H1 (cell line): ENCODE results near the gene TSPAN15. TPM values are rescaled to one million over a fixed set of nuclear protein-coding genes. Genes with fewer than 3 reads are reported as not detected.
A peak's percentile ranks its signal among the peaks of the same experiment; 100 is the strongest.

Source experiments
- CTCF ChIA-PET: fragments of 300-600 bp; sonication (Branson Sonifier 250); formaldehyde crosslinking; loops from one replicate; lab custom pipeline; 2021; ENCODE audit not compliant: partially characterized antibody; lab: Charles Lee
- POLR2A ChIA-PET: fragments of 300-600 bp; sonication (Branson Sonifier 250); formaldehyde crosslinking; loops from one replicate; lab custom pipeline; 2021; ENCODE audit warnings: inconsistent platforms; ENCODE audit not compliant: partially characterized antibody; lab: Charles Lee
- DNase-seq, 2 experiments: peaks; one replicate each; pipeline versions ENCODE4 v3.0.0 to v3.0.0-alpha.2; 2010 to 2022; ENCODE audit warnings: low spot score in 2 of 2, low read depth in 1 of 2, mixed read lengths in 1 of 2
- FAIRE-seq: peaks from 2 replicates; lab custom pipeline; 2011; peaks lifted over from hg19 to GRCh38; lab: Jason Lieb, UNC
- H2AFZ ChIP-seq: 2 replicates; pipeline ENCODE4 v1.8.1; 2012; ENCODE audit warnings: low read length, inconsistent platforms
- H2AK5ac ChIP-seq: 2 replicates; pipeline ENCODE4 v1.6.1; 2013; ENCODE audit warnings: low read depth, low read length
- H2BK120ac ChIP-seq: replicated peaks from 2 replicates; pipeline ENCODE3; 2013; ENCODE audit warnings: low read depth, low read length, inconsistent platforms
- H2BK12ac ChIP-seq: 2 replicates; pipeline ENCODE4 v1.6.1; 2013; ENCODE audit warnings: low read depth, low read length
- H2BK15ac ChIP-seq: 2 replicates; pipeline ENCODE4 v1.6.1; 2013; ENCODE audit warnings: low read length
- H2BK20ac ChIP-seq: 2 replicates; pipeline ENCODE4 v1.6.1; 2013; ENCODE audit warnings: low read length
- H2BK5ac ChIP-seq: 2 replicates; pipeline ENCODE4 v1.6.1; 2013; ENCODE audit warnings: low read depth, low read length
- H3K14ac ChIP-seq: 2 replicates; pipeline ENCODE4 v1.6.1; 2013; ENCODE audit warnings: inconsistent platforms; ENCODE audit not compliant: insufficient read length
- H3K18ac ChIP-seq: 2 replicates; pipeline ENCODE4 v1.6.1; 2013; ENCODE audit warnings: low read length; ENCODE audit errors: extremely low read depth
- H3K23ac ChIP-seq: 2 replicates; pipeline ENCODE4 v1.6.1; 2013; ENCODE audit warnings: inconsistent platforms; ENCODE audit not compliant: insufficient read length
- H3K23me2 ChIP-seq: 2 replicates; pipeline ENCODE4 v1.6.1; 2013; ENCODE audit warnings: low read depth, low read length
- H3K27ac ChIP-seq: 2 replicates; pipeline ENCODE4 v1.6.1; 2011; ENCODE audit warnings: low read depth, low read length, inconsistent platforms
- H3K27me3 ChIP-seq, 4 experiments: replicated peaks in 1 of 4; 1 replicate in 1 of 4; 2 replicates in 3 of 4; pipeline versions ENCODE4 v1.6.1 to v1.8.1; 2011 to 2013; ENCODE audit warnings: low read length in 3 of 4, mild to moderate bottlenecking in 3 of 4, inconsistent platforms in 2 of 4, mixed read lengths in 2 of 4, moderate library complexity in 1 of 4; ENCODE audit not compliant: control insufficient read depth in 3 of 4, insufficient read depth in 3 of 4; ENCODE audit errors: extremely low read depth in 1 of 4
- H3K36me3 ChIP-seq, 4 experiments: 2 replicates each; pipeline versions ENCODE4 v1.6.1 to v1.8.1; 2011 to 2013; ENCODE audit warnings: mild to moderate bottlenecking in 4 of 4, low read length in 3 of 4, moderate library complexity in 2 of 4, control low read depth in 1 of 4, inconsistent platforms in 1 of 4; ENCODE audit not compliant: insufficient read depth in 4 of 4, control insufficient read depth in 2 of 4
- H3K4ac ChIP-seq: replicated peaks from 2 replicates; pipeline ENCODE3; 2013; ENCODE audit warnings: low read length, low read depth, mixed read lengths, inconsistent platforms; ENCODE audit not compliant: insufficient read length
- H3K4me1 ChIP-seq, 4 experiments: replicated peaks in 1 of 4; 1 replicate in 1 of 4; 2 replicates in 3 of 4; pipeline versions ENCODE4 v1.6.1 to v1.8.1; 2011 to 2013; ENCODE audit warnings: low read length in 3 of 4, inconsistent platforms in 2 of 4, mixed read lengths in 1 of 4; ENCODE audit not compliant: insufficient read depth in 4 of 4, control insufficient read depth in 3 of 4
- H3K4me2 ChIP-seq, 2 experiments: 2 replicates each; pipeline versions ENCODE4 v1.6.1 to v1.8.1; 2011 to 2013; ENCODE audit warnings: low read depth in 2 of 2, low read length in 2 of 2, control low read depth in 1 of 2, inconsistent platforms in 1 of 2, mild to moderate bottlenecking in 1 of 2; ENCODE audit not compliant: insufficient read depth in 1 of 2
- H3K4me3 ChIP-seq, 4 experiments: fragments of 200-600, 300-600 bp in 1 of 4; sonication (generic), shearing (Covaris generic), sonication (Bioruptor Twin) in 1 of 4; 2 replicates each; pipeline versions ENCODE4 v1.5.1 to v1.8.1; 2011 to 2016; ENCODE audit warnings: low read length in 4 of 4, low read depth in 3 of 4, control low read depth in 2 of 4, inconsistent platforms in 2 of 4, mild to moderate bottlenecking in 2 of 4, mixed read lengths in 1 of 4, moderate library complexity in 1 of 4; ENCODE audit not compliant: insufficient read depth in 2 of 4; ENCODE audit errors: extremely low read depth in 1 of 4
- H3K56ac ChIP-seq: replicated peaks from 2 replicates; pipeline ENCODE3; 2013; ENCODE audit warnings: low read depth, mild to moderate bottlenecking, mixed read lengths, low read length, inconsistent platforms; ENCODE audit not compliant: insufficient read length
- H3K79me1 ChIP-seq: 2 replicates; pipeline ENCODE4 v1.6.1; 2013; ENCODE audit warnings: low read depth, low read length, control low read depth
- H3K79me2 ChIP-seq, 2 experiments: 2 replicates each; pipeline versions ENCODE4 v1.6.1 to v1.8.1; 2012 to 2013; ENCODE audit warnings: low read length in 2 of 2, mild to moderate bottlenecking in 2 of 2, inconsistent platforms in 1 of 2; ENCODE audit not compliant: insufficient read depth in 2 of 2, control insufficient read depth in 1 of 2
- H3K9ac ChIP-seq, 4 experiments: replicated peaks in 1 of 4; 1 replicate in 1 of 4; 2 replicates in 3 of 4; pipeline versions ENCODE4 v1.6.1 to v1.8.1; 2011 to 2013; ENCODE audit warnings: low read depth in 3 of 4, low read length in 3 of 4, control low read depth in 2 of 4, mild to moderate bottlenecking in 2 of 4, moderate library complexity in 2 of 4, inconsistent platforms in 1 of 4; ENCODE audit errors: extremely low read depth in 1 of 4
- H3K9me3 ChIP-seq, 2 experiments: 2 replicates each; pipeline versions ENCODE4 v1.6.1 to v1.8.1; 2012 to 2013; ENCODE audit warnings: mild to moderate bottlenecking in 2 of 2, moderate library complexity in 2 of 2, control low read depth in 1 of 2, inconsistent platforms in 1 of 2, low read depth in 1 of 2, low read length in 1 of 2, mixed read lengths in 1 of 2; ENCODE audit not compliant: insufficient read depth in 2 of 2
- H4K20me1 ChIP-seq, 2 experiments: replicated peaks in 1 of 2; 2 replicates each; pipeline versions ENCODE3 to v1.8.1; 2011 to 2013; ENCODE audit warnings: inconsistent platforms in 2 of 2, low read length in 2 of 2, mild to moderate bottlenecking in 1 of 2; ENCODE audit not compliant: insufficient read depth in 2 of 2, control insufficient read depth in 1 of 2
- H4K5ac ChIP-seq: 2 replicates; pipeline ENCODE4 v1.6.1; 2013; ENCODE audit warnings: low read length, low read depth, mixed read lengths, inconsistent platforms; ENCODE audit not compliant: insufficient read length
- H4K8ac ChIP-seq: 2 replicates; pipeline ENCODE4 v1.8.0; 2013; ENCODE audit warnings: mild to moderate bottlenecking, moderate library complexity, low read length, inconsistent platforms; ENCODE audit not compliant: insufficient read depth; ENCODE audit errors: extremely low read depth
- H4K91ac ChIP-seq: replicated peaks from 2 replicates; pipeline ENCODE3; 2013; ENCODE audit warnings: low read length, mixed read lengths, inconsistent platforms; ENCODE audit not compliant: insufficient read length
- SAP30 ChIP-seq: fragments of 300-600 bp; sonication (generic); IDR thresholded peaks from 2 replicates; pipeline ENCODE4 v1.7.1; 2012; ENCODE audit warnings: low read length, moderate library complexity, mild to moderate bottlenecking, inconsistent platforms; ENCODE audit not compliant: insufficient read depth, insufficient replicate concordance
- SP1 ChIP-seq: IDR thresholded peaks from 2 replicates; pipeline ENCODE4 v1.6.1; 2011; ENCODE audit warnings: low read depth, low read length
- WGBS, 2 experiments: shearing (Covaris generic) in 1 of 2; methylation state at CpG; one replicate each; pipeline versions ENCODE4 v1.1.6 to v1.1.7; 2013 to 2015; ENCODE audit warnings: low lambda C conversion rate in 2 of 2, mixed read lengths in 2 of 2, inconsistent platforms in 1 of 2, low coverage in 1 of 2, missing lambda C conversion rate in 1 of 2; ENCODE audit not compliant: insufficient replicate concordance in 2 of 2, insufficient coverage in 1 of 2, insufficient read length in 1 of 2; ENCODE audit errors: extremely low coverage in 1 of 2, missing lambda C conversion rate in 1 of 2; 5-methylcytosine and 5-hydroxymethylcytosine counted together
- polyA plus RNA-seq, 7 experiments: library from polyadenylated mRNA; depleted of rRNA in 3 of 7; stranded (reverse) in 5 of 7; unstranded in 2 of 7; fragments of >200 nt in 5 of 7; fragments of 200-250 nt in 2 of 7; gene quantifications; 1 replicate in 5 of 7; 2 replicates in 1 of 7; 4 replicates in 1 of 7; pipeline versions ENCODE4 v1.2.1 to v1.2.3, GENCODE V29; 2011 to 2013; ENCODE audit warnings: missing spikeins in 2 of 7, mixed read lengths in 2 of 7
- total RNA-seq: library from RNA; stranded (reverse); fragmentation: NEBNext Ultra II Directional; extraction: Animal tissue kit (Norgen Biotek cat#: 25700); gene quantifications from 2 replicates; pipeline ENCODE4 v1.2.1, GENCODE V29; 2021

The TSPAN15 gene
- total and polyA plus RNA-seq, 2 of the 8 experiments (the other 6 are each of a cell fraction or from before 2014, with no cell fraction given): 9.7 to 20.0 TPM

DNA sequence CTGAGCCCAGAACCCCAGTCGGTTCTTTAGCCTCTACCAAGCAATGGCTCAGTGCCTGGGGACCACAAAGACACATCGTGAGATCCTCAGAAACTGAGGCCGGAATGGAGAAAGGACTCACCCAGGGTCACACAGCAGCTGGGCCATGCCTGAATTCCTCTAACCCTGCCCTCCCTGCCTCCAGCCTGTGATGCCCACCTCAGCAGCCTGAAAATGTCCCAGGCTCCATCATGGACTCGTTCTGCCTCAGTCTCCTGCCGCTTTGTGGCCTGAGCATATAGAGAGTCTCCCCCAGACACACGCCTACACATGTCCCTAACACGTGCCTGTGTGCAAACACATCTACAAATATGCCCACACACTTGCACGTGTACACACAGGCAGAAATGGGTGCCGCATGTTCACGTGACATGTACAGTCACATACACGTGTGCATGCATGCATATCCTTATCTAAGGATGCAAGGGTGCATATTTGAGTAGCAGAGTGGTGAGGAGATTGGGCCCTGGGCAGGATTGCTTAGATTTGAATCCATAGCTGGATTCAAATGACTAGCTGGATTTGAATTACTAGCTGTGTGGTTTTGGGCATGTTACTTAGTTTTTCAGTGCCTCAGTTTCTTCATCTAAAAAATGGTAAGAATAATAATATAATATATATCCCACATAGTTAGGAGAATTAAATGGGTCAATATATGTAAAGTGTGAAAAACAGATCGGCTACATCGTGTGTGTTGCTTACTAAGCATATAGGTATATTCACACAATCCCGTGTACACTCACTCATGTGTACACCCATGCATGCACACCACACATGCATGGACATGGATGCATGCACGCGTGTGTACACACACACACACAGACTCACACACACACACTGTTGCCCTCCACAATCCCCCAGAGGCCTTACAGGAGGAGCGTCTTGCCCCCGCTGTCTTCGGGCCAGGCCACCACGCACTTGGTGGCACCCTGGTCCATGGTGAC, 36.9 kb upstream of the TSPAN15 start:
- no peak overlapping the region for H2BK120ac ChIP-seq
- H2AFZ ChIP-seq: no peak overlapping the region
- 0 out of 2 replicates have a peak overlapping the region, but pooled peaks have one; percentile 70 for H2AK5ac ChIP-seq
- CTCF ChIA-PET: interaction anchor here (0.6 to 3.5 kb wide), 23 partner anchors 8 to 353 kb away, joined by 3 to 28 read pairs (median 3); no protein-coding TSS in a partner anchor
- no peaks in the 10 kb centered on the region for H3K79me2 ChIP-seq
- H4K91ac ChIP-seq: peak overlapping the region; percentile 83
- TF ChIP-seq SP1 (no peak), SAP30 (no peak)
- TF ChIP-seq, all 59 proteins: peak for 0
- Histone ChIP-seq H4K8ac (no peak overlapping the region; the same call in 1 of the 2 replicates), H2BK15ac (no peak overlapping the region), H3K4me3 (no peak overlapping the region), H3K23ac (no peak overlapping the region), H2BK20ac (no peak overlapping the region), H2BK12ac (no peak overlapping the region), H3K9ac (no peak overlapping the region), H3K23me2 (no peaks in the 10 kb centered on the region), H4K5ac (no peak overlapping the region), H3K79me1 (no peaks in the 10 kb centered on the region), H3K4me2 (peak overlapping the region in 1 of 2 experiments; percentile 14; a peak in 1 of 4 replicates), H3K14ac (no peak overlapping the region), H3K27ac (no peak overlapping the region), H3K36me3 (no peaks in the 10 kb centered on the region), H4K20me1 (no peaks in the 10 kb centered on the region), H3K9me3 (no peaks in the 10 kb centered on the region), H3K18ac (no peak overlapping the region), H3K56ac (no peak overlapping the region), H2BK5ac (no peak overlapping the region), H3K4ac (no peak overlapping the region), H3K4me1 (no peaks in the 10 kb centered on the region; a peak in 2 of 7 replicates), H3K27me3 (no peaks in the 10 kb centered on the region)
- WGBS, 2 experiments: 92% methylated on average over 20 of the region's 20 CpGs; no CpG with 5 or more reads in 1 of the 2 experiments
- FAIRE-seq (no peak), DNase-seq (no peak)
- POLR2A ChIA-PET: interaction anchor here (1.7 kb wide), 1 partner anchor 34 kb away, joined by 5 read pairs; no protein-coding TSS in a partner anchor
